NK-92 (cell line): ENCODE results near the gene SMAD6.

Experiments used
- DNase-seq: peaks from one replicate; lab custom pipeline; 2025; ENCODE audit not compliant: unreplicated experiment; lab: John Stamatoyannopoulos, UW

Gene SMAD6

DNA sequence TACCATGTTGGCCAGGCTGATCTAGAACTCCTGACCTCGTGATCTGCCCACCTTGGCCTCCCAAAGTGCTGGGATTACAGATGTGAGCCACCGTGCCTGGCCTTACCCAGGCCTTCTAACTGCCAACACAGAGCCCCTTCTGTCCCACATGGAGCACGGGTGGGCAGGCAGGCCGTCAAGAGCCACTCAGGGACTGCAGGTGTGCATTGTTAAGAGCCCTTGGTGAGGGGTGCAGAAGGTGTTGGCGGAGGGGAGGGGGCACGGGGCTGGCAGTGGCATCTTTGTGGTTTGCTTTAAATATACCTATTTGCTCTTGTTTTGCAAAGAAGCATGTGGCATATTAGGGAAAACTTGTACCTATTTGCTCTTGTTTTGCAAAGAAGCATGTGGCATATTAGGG is 37.3 kb downstream of the SMAD6 start:
- DNase-seq, result no peak

GRCh38 chr15:66740802-66741201 is 38.8 kb downstream of the SMAD6 start:
- DNase-seq, result no peak

DNA sequence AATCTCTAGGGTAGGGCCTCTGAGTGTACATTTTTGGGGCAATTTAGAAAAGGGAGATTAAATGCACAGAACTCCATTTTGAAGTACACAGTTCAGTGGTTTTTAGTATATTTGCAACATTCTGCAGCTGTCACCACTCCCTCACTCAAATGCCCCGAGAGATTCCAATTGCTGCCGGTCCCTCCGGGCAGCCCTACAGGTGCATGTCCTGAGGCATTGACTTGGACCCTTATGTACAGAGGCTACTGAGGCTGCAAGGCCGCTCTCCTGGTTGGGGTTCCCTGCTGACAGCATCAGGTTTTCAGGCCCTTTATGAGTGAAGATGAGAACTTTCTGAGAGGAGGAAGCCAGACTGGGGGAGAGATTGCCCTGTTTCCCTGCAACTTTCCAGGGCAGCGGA is 39.6 kb downstream of the SMAD6 start:
- no peak for DNase-seq

DNA sequence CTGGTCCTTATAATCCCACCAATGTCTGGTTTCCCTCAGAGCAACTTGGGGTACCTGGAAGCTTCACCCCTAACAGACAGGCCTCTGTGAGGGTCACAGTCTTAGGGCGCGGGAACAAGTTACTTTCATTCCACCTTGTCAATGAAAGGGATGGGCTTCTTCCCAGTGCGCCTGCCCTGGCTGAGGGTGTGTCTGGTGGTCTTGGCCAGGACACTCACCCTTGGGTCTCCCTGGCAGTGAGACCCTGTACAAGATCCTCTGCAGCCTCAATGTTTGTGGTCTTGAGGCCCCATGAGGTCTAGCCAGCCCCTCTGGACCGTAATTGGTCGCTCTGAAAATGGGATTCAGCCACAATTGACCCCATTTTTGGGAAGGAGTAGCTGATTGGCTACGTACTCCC is 40.2 kb downstream of the SMAD6 start:
- DNase-seq, result no peak

DNA sequence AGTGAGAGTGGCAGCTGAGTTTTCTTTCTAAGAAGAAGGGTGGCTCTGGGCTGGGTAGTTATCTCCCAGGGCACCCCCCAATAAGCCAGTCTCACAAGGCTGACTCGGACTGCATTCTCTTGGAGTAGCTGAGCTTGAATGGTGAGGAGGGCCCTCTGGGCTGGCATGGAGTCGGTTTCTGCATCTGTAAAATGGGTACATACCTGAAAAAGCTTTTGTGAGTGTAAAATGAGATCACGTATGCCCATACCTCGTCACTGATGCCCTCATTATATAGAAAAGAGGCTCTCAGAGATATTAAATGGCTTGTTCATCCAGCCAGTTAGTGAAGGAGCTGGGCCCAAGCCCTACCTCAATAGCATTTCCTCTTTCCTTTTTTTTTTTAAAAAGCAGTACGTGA is 41.2 kb downstream of the SMAD6 start:
- DNase-seq, result no peak

- no peak for DNase-seq
These were observed 41.9 kb downstream of the SMAD6 start for GRCh38 chr15:66743703-66744536.

DNA sequence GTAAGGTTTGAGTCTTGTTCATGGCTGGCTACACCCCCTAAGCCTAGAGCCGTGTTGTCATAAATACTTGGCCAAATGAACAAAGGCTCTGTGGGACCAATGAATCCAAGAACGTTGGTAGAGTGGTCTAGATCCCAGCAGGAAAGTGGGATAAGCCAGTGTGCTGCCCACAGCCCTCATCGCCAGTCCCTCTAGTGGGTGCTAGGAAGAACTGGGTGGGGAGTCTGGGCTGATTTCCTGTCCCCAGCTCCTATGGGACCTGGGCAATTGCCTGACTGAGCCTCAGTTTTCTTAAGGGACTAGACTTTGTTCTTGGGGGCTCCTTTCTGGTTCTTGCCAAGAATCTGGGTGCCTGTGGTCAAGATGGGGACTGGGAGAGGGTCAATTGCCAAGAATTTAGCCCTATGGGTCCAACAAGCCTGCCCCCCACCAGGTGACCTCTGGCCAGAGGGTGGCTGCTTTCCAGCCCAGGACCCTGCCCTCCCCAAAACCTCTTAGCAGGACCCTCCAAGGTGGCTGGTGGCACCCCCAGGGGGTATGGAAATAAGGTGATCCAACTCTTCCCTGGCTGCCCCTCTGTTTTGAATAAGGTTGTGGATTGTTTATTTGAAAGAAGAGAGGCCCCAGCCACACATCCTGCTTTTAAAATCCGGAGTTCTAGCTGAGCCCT is 42.7 kb downstream of the SMAD6 start:
- no peak for DNase-seq

GRCh38 chr15:66745530-66746230 is 43.6 kb downstream of the SMAD6 start:
- no peak for DNase-seq

DNA sequence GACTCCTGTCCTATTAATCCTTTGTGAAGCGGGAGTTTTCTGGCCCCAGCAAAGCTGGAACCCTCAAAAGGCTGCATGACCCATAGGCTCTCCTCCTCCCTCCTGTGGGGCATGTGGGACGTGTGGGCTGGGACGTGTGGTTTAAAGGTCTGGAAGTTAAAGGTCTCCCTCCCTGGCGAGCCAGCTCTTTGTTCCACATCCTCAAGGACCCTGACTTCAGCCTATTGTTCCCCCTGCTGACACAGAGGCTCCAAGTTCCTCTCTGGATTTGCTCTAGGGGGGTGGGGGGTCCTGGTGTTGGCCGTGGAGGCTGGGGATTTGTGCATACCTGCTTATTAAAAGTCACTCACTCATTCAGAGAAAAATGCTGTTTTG is 44.2 kb downstream of the SMAD6 start:
- DNase-seq, result no peak

GRCh38 chr15:66747223-66747622 is 45.2 kb downstream of the SMAD6 start:
- no peak for DNase-seq

DNA sequence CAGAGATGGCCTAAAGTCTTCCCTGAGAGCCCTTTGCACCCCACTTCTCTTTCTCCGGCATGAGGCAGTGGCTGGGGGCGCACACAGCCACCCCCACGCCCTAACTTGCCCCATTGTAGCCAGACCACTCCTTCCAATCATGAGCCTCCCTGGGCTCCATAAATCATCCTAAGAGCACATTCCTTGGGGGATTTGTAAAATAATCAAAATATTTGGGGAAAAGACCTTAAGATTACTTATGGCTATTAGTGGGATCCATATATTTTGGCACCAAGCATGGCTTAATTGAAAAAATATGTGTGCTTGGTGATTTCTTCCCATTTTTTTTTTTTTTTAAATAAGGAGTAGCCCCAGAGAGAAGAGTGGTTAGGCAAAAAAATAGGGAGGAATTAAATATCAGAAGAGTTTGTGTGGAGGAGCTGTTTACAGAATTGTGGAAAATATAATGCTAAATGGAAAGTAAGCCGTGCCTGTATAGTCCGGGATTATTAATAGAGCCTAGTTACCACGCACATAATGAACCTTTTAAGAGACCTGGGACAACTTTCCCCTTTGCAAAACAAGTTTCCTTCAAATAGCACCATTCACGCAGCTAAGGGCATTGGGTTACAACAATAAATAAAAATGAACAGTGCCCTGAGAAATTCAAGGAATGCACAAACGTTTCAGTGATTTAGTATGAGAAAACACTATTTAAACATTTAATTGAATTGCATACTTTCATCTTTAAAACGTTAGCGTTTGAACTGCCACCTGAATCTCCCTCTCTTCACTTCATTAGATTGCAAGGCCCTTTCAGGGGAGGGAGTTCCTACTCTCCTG is 46.1 kb downstream of the SMAD6 start:
- DNase-seq, result no peak

DNA sequence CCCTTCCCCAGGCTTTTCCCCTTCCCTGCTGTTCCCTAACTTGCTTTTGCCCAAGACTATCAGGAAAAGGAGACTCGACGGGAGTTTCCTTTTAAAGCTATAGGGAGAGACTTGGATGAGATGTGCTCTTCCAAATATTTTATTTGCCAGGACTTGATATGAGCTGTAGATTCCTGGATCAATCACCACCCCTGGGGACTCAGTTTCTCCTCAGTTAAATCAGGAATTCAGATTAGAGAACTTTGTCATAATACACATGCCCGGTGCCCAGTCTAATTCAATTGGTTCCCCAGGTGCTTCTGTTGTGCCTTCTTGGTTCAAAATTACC is 46.6 kb downstream of the SMAD6 start:
- DNase-seq, result no peak

DNA sequence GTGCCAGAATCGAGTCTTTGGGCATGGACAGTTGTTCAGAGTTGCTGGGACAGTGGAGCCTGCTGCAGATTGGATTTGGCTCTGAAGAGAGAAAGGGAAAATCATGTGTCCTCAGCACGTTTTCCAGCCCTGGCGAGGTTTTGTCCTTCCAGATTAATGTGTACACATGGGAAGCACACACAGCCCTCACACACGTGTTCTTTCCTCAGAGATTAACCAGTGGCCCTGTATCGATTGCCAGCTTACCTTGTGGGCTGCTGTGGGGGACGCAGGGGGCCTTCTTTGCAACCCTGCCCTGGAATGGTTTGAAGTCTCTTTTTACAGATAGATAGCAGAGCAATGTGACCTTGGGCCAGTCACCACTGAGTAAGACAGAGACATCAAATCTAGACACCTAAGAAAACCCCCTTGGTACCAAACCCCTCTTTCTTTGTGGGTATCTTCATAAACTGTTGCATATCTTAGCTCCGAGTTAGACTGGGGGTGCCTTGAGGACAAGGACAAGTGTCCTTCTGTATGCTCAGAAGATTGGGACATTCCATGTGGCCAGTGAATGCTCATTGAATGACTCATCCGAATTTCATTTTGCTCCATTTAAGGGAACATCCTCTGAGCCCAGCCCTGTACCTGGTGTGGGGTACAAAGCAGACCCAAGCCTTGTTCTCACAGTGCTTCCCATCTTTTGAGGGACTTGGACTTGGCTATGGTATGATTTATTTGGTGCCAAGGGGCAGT is 48.0 kb downstream of the SMAD6 start:
- DNase-seq, result no peak

- DNase-seq, result no peak
These were observed 48.6 kb downstream of the SMAD6 start for GRCh38 chr15:66750609-66751008.

DNA sequence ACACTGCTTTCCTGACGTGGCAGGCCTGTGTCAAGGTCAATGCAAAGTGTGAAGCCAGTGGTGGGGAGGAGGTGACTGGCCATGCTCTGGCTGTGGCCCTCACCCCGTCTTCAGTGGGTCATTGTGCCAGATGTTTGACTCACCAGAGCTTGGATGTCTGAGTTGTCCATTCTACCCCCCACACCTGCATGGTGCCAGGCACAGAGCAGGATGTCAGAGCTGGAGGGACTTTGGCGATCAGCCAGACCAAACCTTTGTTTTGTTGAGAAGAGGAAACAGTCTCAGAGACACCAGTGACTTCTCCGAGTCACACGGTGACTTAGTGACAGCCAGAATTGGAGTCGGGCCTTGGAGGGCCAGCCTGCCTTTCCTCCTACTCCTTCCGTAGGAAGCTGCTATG is 49.5 kb downstream of the SMAD6 start:
- no peak for DNase-seq

DNA sequence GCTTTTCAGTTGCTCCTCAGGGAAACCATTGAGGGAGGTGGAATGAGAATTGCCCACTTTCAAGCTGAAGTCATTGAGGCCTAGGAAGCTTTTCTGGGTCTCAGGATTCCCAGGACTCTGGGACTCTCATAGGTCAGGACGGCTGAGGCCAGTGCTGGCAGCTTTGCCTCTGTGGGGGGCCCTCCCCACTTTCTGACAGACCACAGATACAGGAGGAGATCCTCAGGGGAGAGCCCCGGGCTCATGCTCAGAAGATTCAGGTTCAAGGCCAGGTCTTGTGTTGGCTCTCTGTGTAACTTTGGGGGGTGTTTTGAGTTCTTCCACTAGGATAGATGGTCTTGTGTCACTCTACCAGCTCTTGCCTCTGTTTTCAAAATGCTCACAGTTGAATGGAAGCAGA is 50.0 kb downstream of the SMAD6 start:
- DNase-seq, result no peak

- DNase-seq, result no peak
These were observed 51.8 kb downstream of the SMAD6 start for GRCh38 chr15:66753687-66754377.

DNA sequence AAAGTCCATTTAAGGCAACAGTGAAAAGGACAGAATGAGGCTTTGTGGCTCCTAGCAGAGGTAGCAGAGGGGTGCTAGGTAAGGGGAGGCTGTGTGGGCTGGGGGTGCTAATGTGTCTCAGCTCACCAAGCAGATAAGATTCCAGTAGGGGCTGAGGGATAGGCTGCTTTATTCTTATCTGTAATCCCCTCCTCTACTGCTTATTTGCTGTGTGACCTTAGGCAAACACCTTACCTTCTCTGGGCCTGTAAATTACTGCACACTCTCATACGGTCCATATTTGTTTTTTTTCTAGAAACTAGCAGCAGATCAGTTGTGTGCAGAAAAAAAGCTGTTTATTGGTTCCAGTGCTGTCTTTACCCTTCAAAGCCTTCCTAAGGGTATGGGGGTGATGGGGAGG is 52.8 kb downstream of the SMAD6 start:
- DNase-seq, result no peak

DNA sequence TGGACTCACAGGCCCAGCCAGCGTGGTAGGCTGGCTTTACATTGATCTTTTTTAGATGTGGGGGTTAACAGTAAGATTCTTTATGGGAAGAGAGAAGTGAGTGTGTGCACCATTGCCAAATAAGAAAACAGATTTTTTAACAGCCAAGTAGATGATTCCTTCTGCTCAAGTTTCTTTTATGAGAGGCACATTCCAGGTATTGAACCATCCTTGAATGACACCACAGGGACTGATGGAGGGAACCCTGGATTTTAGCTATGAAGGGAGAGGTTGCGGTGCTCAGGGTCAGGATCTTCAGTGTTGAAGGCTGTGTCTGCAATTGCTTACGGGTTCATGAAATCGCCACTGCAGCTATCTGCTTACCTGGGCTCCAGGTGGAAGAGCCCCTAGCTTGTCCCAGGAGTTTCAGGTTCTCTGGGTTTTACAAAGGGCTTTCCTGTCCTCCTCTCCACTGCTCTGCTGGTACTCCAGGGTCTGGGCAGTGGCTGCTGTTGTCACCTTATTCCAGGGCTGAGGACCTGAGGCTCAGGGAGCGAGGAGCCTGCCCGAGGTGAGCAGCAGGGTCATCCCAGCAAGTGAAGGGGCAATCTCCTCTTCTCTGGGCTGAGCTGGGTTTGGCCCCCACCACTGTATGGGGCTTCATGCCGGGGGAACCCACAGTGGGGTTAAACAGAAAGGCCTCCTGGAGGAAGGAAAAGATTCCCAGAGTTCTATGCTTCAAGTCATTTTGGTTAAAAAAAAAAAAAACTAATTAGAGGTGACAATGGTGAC is 53.4 kb downstream of the SMAD6 start:
- no peak for DNase-seq
